Large intestine (tissue), 3 donors: ENCODE results near the gene LRRFIP2. TPM values are rescaled to one million over a fixed set of nuclear protein-coding genes. Genes with fewer than 3 reads are reported as not detected.
"Not testable (repeated sequence)": the region's sequence is repeated elsewhere in the genome, so short reads cannot be mapped to it uniquely, and the experiment has no call there.

Experiments
- DNase-seq, 2 donors: peaks; one replicate each; pipeline versions ENCODE4 v3.0.0 to v3.0.0-alpha.2; 2013
- H3K27ac ChIP-seq: one replicate; pipeline ENCODE4 v1.5.1; 2013; ENCODE audit warnings: low read length
- H3K27me3 ChIP-seq: 2 replicates; pipeline ENCODE4 v1.6.1; 2013; ENCODE audit warnings: low read length; ENCODE audit not compliant: control insufficient read depth, insufficient read depth
- H3K36me3 ChIP-seq: 2 replicates; pipeline ENCODE4 v1.6.1; 2013; ENCODE audit warnings: low read length; ENCODE audit not compliant: control insufficient read depth, insufficient read depth
- H3K4me1 ChIP-seq: one replicate; pipeline ENCODE4 v1.6.1; 2013; ENCODE audit warnings: low read length; ENCODE audit not compliant: control insufficient read depth, insufficient read depth
- H3K4me3 ChIP-seq: one replicate; pipeline ENCODE4 v1.5.1; 2013; ENCODE audit warnings: low read length
- H3K9me3 ChIP-seq: one replicate; pipeline ENCODE4 v1.6.1; 2013; ENCODE audit warnings: mild to moderate bottlenecking, low read depth, low read length, moderate library complexity; ENCODE audit not compliant: control insufficient read depth
- WGBS: methylation state at CpG from one replicate; pipeline ENCODE4 v1.1.5; 2013; ENCODE audit warnings: low lambda C conversion rate; ENCODE audit not compliant: insufficient coverage; 5-methylcytosine and 5-hydroxymethylcytosine counted together
- polyA plus RNA-seq: library from polyadenylated mRNA; unstranded; fragments of 120-200 nt; gene quantifications from one replicate; pipeline ENCODE4 v1.2.1, GENCODE V29; 2013

LRRFIP2 gene
- polyA plus RNA-seq, 1 donor: 47.1 TPM

- Histone ChIP-seq H3K27me3 (no peaks in the 10 kb centered on the region), H3K4me3 (no peak overlapping the region), H3K27ac (no peak overlapping the region), H3K4me1 (no peaks in the 10 kb centered on the region), H3K9me3 (peaks cover 6% of the 10 kb centered on the region), H3K36me3 (no peaks in the 10 kb centered on the region)
- DNase-seq: no peak
- WGBS: no CpG with 5 or more reads among the region's 3 CpGs
Observed at GRCh38 chr3:37214076-37214475, 39.7 kb upstream of the LRRFIP2 start.

DNA sequence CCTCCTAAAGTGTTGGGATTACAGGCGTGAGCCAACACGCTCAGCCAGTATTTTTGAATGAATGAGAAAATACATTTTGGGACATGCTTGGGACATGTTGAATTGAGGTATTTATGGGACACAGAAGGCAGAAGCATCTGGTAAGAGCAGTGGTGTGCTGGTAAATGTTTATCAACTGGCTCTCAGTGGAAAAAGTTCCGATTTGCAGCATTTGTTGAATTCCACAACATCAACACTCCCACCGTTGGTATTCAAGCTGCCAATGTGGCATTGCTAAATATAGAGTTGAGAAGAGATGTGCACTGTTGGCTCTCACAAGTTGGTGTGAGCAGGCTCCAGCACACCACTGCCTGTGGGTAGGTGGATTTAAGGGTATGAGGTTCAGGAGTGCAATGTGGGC is 35.8 kb upstream of the LRRFIP2 start:
- H3K27ac ChIP-seq: no peak overlapping the region
- H3K4me3 ChIP-seq: no peak overlapping the region
- no peaks in the 10 kb centered on the region for H3K36me3 ChIP-seq
- H3K4me1 ChIP-seq: no peaks in the 10 kb centered on the region
- no peaks in the 10 kb centered on the region for H3K9me3 ChIP-seq
- no peaks in the 10 kb centered on the region for H3K27me3 ChIP-seq
- no CpG with 5 or more reads among the region's 4 CpGs for WGBS
- DNase-seq: no peak

- H3K4me3 ChIP-seq, H3K27ac ChIP-seq, H3K27me3 ChIP-seq, H3K4me1 ChIP-seq, H3K9me3 ChIP-seq, DNase-seq, H3K36me3 ChIP-seq: not testable (repeated sequence)
- WGBS: 92% methylated on average over 3 of the region's 3 CpGs
Observed at GRCh38 chr3:37208576-37208975, 34.2 kb upstream of the LRRFIP2 start.

DNA sequence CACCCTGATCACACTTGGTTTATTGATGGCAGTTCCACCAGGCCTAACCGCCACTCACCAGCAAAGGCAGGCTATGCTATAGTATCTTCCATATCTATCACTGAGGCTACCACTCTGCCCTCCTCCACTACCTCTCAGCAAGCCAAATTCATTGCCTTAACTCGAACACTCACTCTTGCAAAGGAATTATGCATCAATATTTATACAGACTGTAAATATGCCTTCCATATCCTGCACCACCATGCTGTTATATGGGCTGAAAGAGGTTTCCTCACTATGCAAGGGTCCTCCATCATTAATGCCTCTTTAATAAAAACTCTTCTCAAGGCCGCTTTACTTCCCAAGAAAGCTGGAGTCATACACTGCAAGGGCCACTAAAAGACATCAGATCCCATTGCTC is 33.6 kb upstream of the LRRFIP2 start:
- no CpG with 5 or more reads among the region's 3 CpGs for WGBS

GRCh38 chr3:37206041-37206440 is 31.7 kb upstream of the LRRFIP2 start:
- H3K27ac ChIP-seq: not testable (repeated sequence)
- no CpG with 5 or more reads among the region's 4 CpGs for WGBS

More for the DNA sequence above, 33.6 kb upstream of the LRRFIP2 start:
- not testable (repeated sequence) for H3K4me1 ChIP-seq, H3K9me3 ChIP-seq, DNase-seq, H3K27me3 ChIP-seq, H3K27ac ChIP-seq, H3K36me3 ChIP-seq, H3K4me3 ChIP-seq

GRCh38 chr3:37204314-37204713 is 29.9 kb upstream of the LRRFIP2 start:
- no peaks in the 10 kb centered on the region for H3K4me1 ChIP-seq
- H3K27ac ChIP-seq: no peak overlapping the region
- H3K36me3 ChIP-seq: no peaks in the 10 kb centered on the region
- no peaks in the 10 kb centered on the region for H3K27me3 ChIP-seq
- no CpG with 5 or more reads among the region's 3 CpGs for WGBS
- DNase-seq: no peak
- H3K4me3 ChIP-seq: no peak overlapping the region
- H3K9me3 ChIP-seq: no peaks in the 10 kb centered on the region

More at GRCh38 chr3:37206041-37206440, 31.7 kb upstream of the LRRFIP2 start:
- not testable (repeated sequence) for H3K36me3 ChIP-seq, H3K4me3 ChIP-seq, H3K9me3 ChIP-seq, H3K27me3 ChIP-seq, DNase-seq, H3K4me1 ChIP-seq

DNA sequence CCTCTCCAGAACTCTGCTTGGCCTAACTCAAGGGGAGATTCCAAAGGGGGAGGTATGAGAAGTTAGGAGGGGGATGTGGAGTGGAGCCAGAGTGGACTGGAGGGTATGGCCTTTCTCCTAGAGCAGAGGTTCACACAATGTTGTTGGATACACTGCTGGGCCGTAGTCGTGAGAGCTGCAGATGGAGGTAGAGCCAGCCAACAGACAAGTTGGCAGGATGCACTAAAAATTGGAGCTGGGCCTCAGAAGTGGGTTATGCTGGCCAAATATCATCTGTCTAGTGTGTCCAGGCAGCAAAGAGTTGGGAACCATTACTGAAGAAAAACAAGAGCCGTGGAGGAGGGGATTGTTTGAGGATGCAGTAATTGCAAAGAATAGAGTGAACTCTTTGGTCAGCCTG is 27.7 kb upstream of the LRRFIP2 start:
- no peak for DNase-seq
- no peak overlapping the region for H3K4me3 ChIP-seq
- no peaks in the 10 kb centered on the region for H3K27me3 ChIP-seq
- no peaks in the 10 kb centered on the region for H3K36me3 ChIP-seq
- no peak overlapping the region for H3K27ac ChIP-seq
- H3K4me1 ChIP-seq: no peaks in the 10 kb centered on the region
- no CpG with 5 or more reads among the region's 3 CpGs for WGBS
- no peaks in the 10 kb centered on the region for H3K9me3 ChIP-seq

- Histone ChIP-seq H3K27me3 (no peaks in the 10 kb centered on the region), H3K4me3 (no peak overlapping the region), H3K36me3 (no peaks in the 10 kb centered on the region), H3K9me3 (no peaks in the 10 kb centered on the region), H3K4me1 (no peaks in the 10 kb centered on the region), H3K27ac (no peak overlapping the region)
- no CpG with 5 or more reads among the region's 4 CpGs for WGBS
- no peak for DNase-seq
Observed at GRCh38 chr3:37200141-37200540, 25.8 kb upstream of the LRRFIP2 start.

DNA sequence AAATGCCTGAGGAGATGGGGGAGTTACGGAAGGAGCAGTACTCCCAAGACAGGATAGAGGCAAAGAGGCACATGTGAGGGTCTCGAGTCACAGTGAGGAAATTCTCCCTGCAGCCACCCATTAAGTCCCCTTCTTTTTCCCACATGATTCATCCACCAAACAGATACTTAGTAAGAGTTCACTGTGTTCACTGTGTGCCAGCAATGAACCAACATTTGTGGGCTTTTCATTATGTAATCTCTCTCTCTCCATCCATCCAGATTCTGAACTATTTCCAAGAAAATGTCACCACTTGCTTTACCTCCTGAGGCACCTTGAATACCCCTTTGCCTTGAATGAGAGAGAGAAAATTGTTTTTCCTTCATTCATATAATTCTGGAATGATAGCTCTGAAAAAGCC is 24.6 kb upstream of the LRRFIP2 start:
- no peaks in the 10 kb centered on the region for H3K36me3 ChIP-seq
- no peaks in the 10 kb centered on the region for H3K4me1 ChIP-seq
- no CpG with 5 or more reads among the region's 2 CpGs for WGBS

DNA sequence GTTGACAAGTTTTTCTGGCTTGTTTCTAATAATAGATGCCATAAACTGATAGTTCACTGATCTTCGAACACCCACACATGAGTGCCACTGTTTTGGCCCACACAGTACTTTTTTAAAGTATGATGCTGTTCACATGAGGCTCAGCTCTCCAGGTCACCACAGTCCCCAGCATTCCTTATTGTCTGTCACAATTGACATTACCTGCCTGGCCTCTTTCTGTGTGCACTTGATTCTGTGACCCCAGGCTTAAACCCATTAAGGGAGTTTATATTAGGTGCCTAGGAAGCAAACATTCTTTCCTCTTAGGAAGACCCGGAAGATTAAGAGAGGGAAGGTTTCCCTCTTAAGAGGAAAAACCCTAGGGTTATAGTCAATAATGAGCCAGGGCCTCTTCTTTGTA is 24.2 kb upstream of the LRRFIP2 start:
- H3K9me3 ChIP-seq: no peaks in the 10 kb centered on the region
- H3K36me3 ChIP-seq: no peaks in the 10 kb centered on the region
- no peak for DNase-seq
- WGBS: 60% methylated on average over 1 of the region's 2 CpGs
- no peak overlapping the region for H3K4me3 ChIP-seq
- H3K4me1 ChIP-seq: no peaks in the 10 kb centered on the region
- no peaks in the 10 kb centered on the region for H3K27me3 ChIP-seq
- H3K27ac ChIP-seq: no peak overlapping the region

More for the DNA sequence above, 24.6 kb upstream of the LRRFIP2 start:
- no peaks in the 10 kb centered on the region for H3K9me3 ChIP-seq
- no peak overlapping the region for H3K4me3 ChIP-seq
- H3K27ac ChIP-seq: no peak overlapping the region
- DNase-seq: no peak
- H3K27me3 ChIP-seq: no peaks in the 10 kb centered on the region

- H3K9me3 ChIP-seq: no peaks in the 10 kb centered on the region
- no peak for DNase-seq
- H3K27ac ChIP-seq: no peak overlapping the region
- WGBS: 13% methylated on average over 1 of the region's 2 CpGs
- no peaks in the 10 kb centered on the region for H3K27me3 ChIP-seq
- no peak overlapping the region for H3K4me3 ChIP-seq
- H3K36me3 ChIP-seq: no peaks in the 10 kb centered on the region
- no peaks in the 10 kb centered on the region for H3K4me1 ChIP-seq
Observed at GRCh38 chr3:37197810-37198371, 23.5 kb upstream of the LRRFIP2 start.
